COLO668 (cell line): ENCODE data around the gene CFDP1.

Experiments used
- DNase-seq: peaks from one replicate; lab custom pipeline; 2025; ENCODE audit not compliant: unreplicated experiment; lab: John Stamatoyannopoulos, UW

CFDP1 gene

GRCh38 chr16:75377729-75378386 lies 55.4 kb downstream of the CFDP1 start:
- DNase-seq, result no peak

DNA sequence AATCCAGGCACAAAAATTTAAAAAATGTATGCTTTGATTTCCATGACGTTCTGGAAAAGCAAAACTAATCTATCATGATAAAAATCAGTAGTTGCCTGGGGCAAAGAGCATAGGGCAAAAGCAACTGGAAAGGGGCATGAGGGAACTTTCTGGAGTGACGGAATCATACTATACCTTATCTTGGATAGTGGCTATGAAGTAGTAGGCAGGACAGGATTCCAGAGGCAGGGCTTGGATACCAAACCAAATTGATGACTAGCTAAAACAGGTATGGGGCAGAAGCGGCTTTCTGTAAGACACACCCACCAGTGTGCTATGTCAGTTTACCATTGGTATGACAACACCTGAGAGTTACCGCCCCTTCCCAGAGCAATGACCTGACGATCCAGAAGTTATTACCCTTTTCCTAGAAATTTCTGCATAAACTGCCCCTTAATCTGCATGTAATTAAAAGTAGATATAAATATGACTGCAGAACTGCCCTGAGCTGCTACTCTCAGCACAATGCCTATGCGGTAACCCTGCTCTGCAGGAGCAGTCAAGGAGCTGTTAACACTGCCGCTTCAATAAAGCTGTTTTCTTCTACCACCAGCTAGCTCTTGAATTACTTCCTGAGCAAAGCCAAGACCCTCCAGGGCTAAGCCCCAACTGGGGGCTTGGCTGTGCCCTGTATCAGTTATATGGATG lies 56.7 kb downstream of the CFDP1 start:
- DNase-seq, result no peak

GRCh38 chr16:75374388-75374787 lies 58.9 kb downstream of the CFDP1 start:
- DNase-seq, result no peak

- no peak for DNase-seq
Measured at GRCh38 chr16:75372236-75372856, 61.0 kb downstream of the CFDP1 start.

GRCh38 chr16:75371171-75371570 lies 62.1 kb downstream of the CFDP1 start:
- no peak for DNase-seq

DNA sequence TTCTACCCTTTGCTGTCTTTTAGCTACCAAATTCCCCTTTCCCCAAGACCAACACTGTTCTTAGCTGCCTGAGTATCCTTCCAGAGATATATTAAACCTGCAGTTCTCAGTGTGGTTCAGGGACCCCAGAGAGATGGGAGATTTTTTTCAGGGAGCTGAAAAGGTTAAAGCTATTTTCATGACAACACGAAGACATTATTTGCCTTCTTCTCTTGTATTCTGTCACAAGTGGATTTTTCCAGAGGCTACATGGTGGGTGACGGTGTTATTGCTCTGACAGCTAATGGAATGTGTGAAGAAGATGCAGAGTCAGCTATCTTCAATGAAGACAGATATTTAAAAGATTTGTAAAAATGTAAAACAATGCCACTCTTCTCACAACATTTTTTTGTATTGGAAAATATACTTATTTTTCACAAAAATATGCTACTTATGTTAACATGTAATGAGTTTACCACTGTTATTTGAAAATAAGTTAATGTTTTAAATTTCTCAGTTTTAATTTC lies 69.0 kb downstream of the CFDP1 start:
- DNase-seq, result no peak

GRCh38 chr16:75362846-75363245 lies 70.5 kb downstream of the CFDP1 start:
- no peak for DNase-seq

GRCh38 chr16:75361936-75362335 lies 71.4 kb downstream of the CFDP1 start:
- DNase-seq, result no peak

- DNase-seq, result no peak
Measured at GRCh38 chr16:75354170-75354569, 79.1 kb downstream of the CFDP1 start.

DNA sequence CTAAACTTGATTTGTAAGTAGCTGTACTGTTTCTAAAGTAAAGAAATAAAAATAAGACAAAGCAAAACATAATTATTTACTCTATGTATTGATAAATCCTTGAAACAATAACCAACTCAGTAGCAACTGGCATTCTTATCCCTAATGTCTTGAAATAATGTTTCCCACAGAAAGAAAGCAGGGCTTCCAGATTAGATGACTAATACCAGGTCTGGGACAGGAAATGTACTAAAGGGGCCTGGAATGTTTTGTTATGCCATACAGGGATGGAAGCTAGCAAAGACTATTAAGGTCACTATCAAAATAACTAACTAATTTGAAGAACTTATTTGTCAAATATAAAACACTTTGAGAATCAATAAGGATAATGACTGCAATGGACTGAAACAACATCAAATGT lies 82.1 kb downstream of the CFDP1 start:
- no peak for DNase-seq

DNA sequence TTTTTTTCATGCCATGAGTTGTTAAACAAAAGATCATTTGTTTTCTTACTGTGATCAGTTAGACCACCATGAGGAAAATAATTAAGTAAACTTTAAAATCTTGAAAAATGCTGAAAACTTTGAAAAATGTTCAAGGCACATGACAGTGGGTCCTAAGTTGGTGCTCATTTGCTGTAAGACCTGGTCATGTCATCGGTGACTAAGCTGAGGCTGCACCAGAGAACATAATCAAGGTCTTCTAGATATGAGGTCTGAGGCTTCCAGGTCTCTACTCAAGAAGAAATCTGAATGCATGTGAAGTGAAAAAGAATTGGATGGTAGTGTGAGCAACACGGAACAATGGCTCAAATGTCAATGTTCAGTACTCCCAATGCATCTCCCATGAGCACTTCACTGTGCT lies 87.6 kb downstream of the CFDP1 start:
- DNase-seq, result no peak

DNA sequence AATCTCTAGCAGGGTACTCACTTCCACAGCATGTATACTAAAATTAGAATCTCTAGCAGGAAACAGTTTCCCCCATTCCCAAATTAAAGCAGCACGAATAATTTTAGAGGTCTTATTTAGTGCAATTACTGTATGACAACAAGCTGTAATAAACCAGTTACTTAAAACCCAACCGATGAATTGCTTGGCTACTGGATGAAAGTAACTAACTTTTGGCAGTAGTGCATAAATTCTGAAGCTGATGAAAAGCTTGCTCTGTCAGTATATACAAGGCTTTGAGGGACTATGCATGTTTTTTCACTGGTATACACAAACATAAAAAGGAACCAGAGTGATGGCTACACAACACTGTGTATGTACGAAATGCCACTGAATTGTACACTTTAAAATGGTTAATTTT lies 89.4 kb downstream of the CFDP1 start:
- DNase-seq, result no peak

GRCh38 chr16:75343286-75343685 lies 90.0 kb downstream of the CFDP1 start:
- no peak for DNase-seq

- no peak for DNase-seq
Measured at GRCh38 chr16:75342308-75342811, 90.9 kb downstream of the CFDP1 start.

- DNase-seq, result no peak
Measured at GRCh38 chr16:75341564-75342307, 91.6 kb downstream of the CFDP1 start.

DNA sequence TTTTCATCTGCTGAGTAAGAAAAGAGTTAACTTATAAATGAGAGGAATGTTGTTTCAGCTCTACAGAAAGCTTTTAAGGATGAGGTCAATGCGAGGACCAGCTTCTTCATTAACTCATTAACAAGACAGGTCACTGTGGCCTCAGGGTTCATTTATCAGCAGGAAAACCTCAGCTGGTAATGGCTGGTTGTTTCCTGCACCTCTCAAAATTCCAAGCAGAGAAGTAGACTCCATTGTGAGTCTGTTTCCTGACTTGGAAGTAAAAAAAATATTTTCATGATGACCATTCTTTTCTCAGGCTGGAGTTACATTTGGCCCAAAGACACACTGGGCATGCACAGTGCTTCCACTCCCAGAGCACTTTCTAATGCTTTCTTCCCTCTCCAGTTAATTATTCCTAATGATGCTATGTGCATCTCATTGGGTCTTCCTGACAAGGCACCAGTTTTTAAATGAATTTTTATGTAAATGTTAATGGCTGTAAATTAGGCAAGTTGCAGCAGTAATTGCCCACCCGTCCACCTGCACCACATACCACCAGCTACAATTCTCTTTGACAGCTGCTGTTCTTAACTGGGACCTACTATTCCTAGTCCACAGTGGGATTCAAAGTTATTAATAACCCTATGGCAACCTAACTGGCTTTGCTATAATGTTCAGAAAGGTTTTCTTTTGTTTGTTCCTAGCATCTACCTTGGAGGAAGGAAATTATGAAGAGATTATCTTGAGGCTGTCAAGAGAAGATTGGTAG lies 92.4 kb downstream of the CFDP1 start:
- no peak for DNase-seq

DNA sequence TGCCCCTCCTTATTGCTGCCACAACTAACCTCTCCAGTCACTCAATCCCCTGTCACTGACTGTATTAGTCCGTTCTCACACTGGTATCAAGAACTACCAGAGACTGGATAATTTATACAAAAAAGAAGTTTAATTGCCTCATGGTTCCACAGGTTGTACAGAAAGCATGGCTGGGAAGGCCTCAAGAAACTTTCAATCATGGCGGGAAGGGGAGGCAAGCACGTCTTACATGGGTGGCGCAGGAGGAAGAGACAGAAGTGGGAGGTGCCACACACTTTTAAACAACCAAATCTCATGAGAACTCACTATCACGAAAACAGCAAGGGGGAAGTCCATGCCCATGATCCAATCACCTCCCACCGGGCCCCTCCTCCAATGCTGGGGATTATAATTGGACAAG lies 95.9 kb downstream of the CFDP1 start:
- no peak for DNase-seq

DNA sequence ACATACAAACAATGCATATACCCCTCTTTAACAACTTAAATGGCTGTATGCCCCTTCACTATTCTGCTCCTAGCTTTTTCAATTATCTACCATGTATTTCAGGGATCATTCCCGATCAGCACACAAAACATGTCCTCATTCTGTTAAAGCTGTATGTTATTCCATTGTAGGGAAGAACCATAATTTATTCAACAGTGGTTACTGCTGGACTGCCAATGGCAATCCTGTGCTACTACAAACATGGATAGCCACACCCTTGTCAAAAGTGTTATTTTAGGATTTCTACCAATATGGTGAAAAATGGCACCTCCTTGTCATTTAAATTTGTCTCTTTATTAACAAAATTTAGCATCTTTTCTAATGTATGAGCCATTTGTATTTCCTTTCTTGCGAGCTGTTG lies 96.8 kb downstream of the CFDP1 start:
- DNase-seq, result no peak

DNA sequence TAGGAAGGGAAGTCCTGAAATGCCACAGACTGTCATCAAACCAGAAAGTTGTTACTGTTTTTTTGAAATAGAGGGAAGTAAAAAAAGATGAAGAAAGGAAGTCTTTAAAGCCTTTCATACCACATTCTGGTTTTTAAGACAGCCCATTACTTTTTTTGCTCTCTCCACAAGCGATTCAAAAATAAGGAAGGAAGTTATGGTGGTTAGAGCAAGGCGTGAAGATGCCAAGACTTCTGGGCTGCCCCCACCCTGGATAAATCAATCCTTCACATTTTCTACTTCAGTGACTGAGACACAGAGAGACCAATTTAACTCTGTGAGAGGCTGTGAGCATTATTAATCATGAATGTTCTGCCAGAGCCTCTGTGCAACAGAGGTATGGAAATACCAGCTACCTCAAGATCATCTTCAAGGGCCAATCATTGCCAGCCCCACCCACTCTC lies 99.6 kb downstream of the CFDP1 start:
- no peak for DNase-seq

- DNase-seq, result no peak
Measured at GRCh38 chr16:75329943-75330342, 103.4 kb downstream of the CFDP1 start.

- DNase-seq, result no peak
Measured at GRCh38 chr16:75326333-75326732, 107.0 kb downstream of the CFDP1 start.
